T-helper 2 cell treated with Interferon-gamma antibody and Interleukin-4, amounts not matched to agents 5 μg/mL and 100 μg/mL, for 36 hours (primary cell): ENCODE data around the gene TCP11X1.
"Not testable (repeated sequence)": the region's sequence is repeated elsewhere in the genome, so short reads cannot be mapped to it uniquely, and the experiment has no call there.

Source experiments
- DNase-seq: peaks from one replicate; pipeline ENCODE4 v3.0.0; 2021; ENCODE audit warnings: low spot score
- H3K27ac Mint-ChIP-seq: one replicate; pipeline ENCODE4 v1.8.0; 2021; ENCODE audit warnings: mild to moderate bottlenecking, mixed read lengths
- H3K27me3 Mint-ChIP-seq: one replicate; pipeline ENCODE4 v1.8.0; 2021; ENCODE audit warnings: low read depth, mixed read lengths
- H3K36me3 Mint-ChIP-seq: one replicate; pipeline ENCODE4 v1.8.0; 2021; ENCODE audit warnings: low read depth, mixed read lengths
- H3K4me1 Mint-ChIP-seq: one replicate; pipeline ENCODE4 v1.8.0; 2021; ENCODE audit warnings: low read depth, mixed read lengths
- H3K4me3 Mint-ChIP-seq: one replicate; pipeline ENCODE4 v1.8.0; 2022; ENCODE audit warnings: mild to moderate bottlenecking, moderate library complexity, mixed read lengths
- H3K9me3 Mint-ChIP-seq: one replicate; pipeline ENCODE4 v1.8.0; 2021; ENCODE audit warnings: mixed read lengths

TCP11X1 gene

GRCh38 chrX:102214986-102215385, at the start of gene TCP11X1:
TCP11X1 (plus strand) TSS chrX:102215301.
- not testable (repeated sequence) for H3K4me3 Mint-ChIP-seq, H3K36me3 Mint-ChIP-seq, H3K27ac Mint-ChIP-seq, H3K27me3 Mint-ChIP-seq, H3K9me3 Mint-ChIP-seq, H3K4me1 Mint-ChIP-seq, DNase-seq

DNA sequence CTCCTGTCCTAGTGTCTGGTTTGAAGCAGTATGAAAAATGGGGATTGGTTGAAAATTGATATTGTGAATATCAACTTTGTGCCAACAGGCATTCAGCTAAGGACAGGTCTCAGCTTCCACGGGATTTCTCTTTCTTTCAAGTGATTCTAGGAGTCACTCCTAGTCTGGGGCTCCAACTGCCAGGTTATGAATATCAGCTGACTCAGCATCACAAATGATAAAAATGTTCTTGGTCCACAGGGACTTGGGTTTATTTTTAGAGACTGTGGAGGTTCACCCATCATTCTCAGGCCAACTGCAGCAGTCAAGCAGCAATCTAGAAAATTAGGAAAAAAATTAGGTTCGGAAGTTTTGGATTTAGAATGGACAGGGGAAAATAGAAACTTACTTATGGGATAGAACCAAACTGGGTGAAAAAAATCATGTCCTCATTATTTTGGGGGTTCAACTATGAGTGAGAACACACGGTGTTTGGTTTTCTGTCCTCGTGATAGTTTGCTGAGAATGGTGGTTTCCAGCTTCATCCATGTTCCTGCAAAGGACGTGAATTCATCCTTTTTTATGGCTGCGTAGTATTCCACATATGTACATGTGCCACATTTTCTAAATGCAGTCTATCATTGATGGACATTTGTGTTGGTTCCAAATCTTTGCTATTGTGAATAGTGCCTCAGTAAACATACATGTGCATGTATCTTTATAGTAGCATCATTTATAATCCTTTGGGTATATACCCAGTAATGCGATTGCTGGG, 29.0 kb upstream of the TCP11X1 start:
- Mint-ChIP-seq H3K4me3 (no peak overlapping the region), H3K9me3 (no peaks in the 10 kb centered on the region), H3K4me1 (no peaks in the 10 kb centered on the region), H3K27ac (no peak overlapping the region), H3K36me3 (no peaks in the 10 kb centered on the region), H3K27me3 (no peaks in the 10 kb centered on the region)
- DNase-seq: no peak

GRCh38 chrX:102207940-102208339, 7.2 kb upstream of the TCP11X1 start:
- not testable (repeated sequence) for H3K27ac Mint-ChIP-seq, H3K27me3 Mint-ChIP-seq, H3K4me1 Mint-ChIP-seq, H3K4me3 Mint-ChIP-seq, DNase-seq, H3K36me3 Mint-ChIP-seq, H3K9me3 Mint-ChIP-seq

- H3K27me3 Mint-ChIP-seq, H3K4me3 Mint-ChIP-seq, H3K27ac Mint-ChIP-seq, H3K4me1 Mint-ChIP-seq, H3K9me3 Mint-ChIP-seq, H3K36me3 Mint-ChIP-seq, DNase-seq: not testable (repeated sequence)
Observed at GRCh38 chrX:102216497-102216896, 1.4 kb downstream of the TCP11X1 start.

- H3K4me3 Mint-ChIP-seq, H3K27me3 Mint-ChIP-seq: not testable (repeated sequence)
Observed at GRCh38 chrX:102235678-102236077, 20.6 kb downstream of the TCP11X1 start.

GRCh38 chrX:102240265-102240664, 25.2 kb downstream of the TCP11X1 start:
- not testable (repeated sequence) for H3K27me3 Mint-ChIP-seq, H3K9me3 Mint-ChIP-seq, H3K36me3 Mint-ChIP-seq, H3K27ac Mint-ChIP-seq, DNase-seq, H3K4me3 Mint-ChIP-seq, H3K4me1 Mint-ChIP-seq

More at GRCh38 chrX:102235678-102236077, 20.6 kb downstream of the TCP11X1 start:
- H3K36me3 Mint-ChIP-seq, H3K9me3 Mint-ChIP-seq, DNase-seq, H3K27ac Mint-ChIP-seq, H3K4me1 Mint-ChIP-seq: not testable (repeated sequence)

- H3K27me3 Mint-ChIP-seq: not testable (repeated sequence)
Observed at GRCh38 chrX:102246893-102247292, 31.8 kb downstream of the TCP11X1 start, which contains the start of gene NXF2. NXF2 (plus strand) TSS chrX:102247167; CDS start chrX:102307079, 59,912 bp downstream.

DNA sequence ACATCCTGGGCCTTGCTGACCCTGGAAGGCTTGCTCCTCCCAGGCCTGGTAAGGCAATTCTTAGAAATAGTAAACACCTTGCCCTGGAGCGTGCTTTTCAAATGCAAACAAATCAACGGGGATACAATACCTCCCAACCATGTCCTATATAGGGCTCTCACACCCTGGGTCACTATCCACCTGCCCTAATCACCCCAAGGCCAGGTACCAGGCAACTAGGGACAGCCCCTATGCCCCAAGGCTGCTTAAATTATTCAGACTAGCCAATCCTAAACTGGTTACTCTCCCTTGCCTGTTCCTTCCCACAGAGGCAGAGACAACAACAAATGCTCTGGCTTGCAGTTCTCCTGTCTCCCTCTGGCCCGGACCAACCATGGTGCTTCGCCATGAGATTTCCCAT, 57.1 kb downstream of the TCP11X1 start:
- not testable (repeated sequence) for H3K4me1 Mint-ChIP-seq, H3K4me3 Mint-ChIP-seq, DNase-seq, H3K27me3 Mint-ChIP-seq, H3K27ac Mint-ChIP-seq, H3K9me3 Mint-ChIP-seq, H3K36me3 Mint-ChIP-seq

More at GRCh38 chrX:102246893-102247292, 31.8 kb downstream of the TCP11X1 start, which contains the start of gene NXF2:
- DNase-seq, H3K9me3 Mint-ChIP-seq, H3K4me1 Mint-ChIP-seq, H3K27ac Mint-ChIP-seq, H3K36me3 Mint-ChIP-seq, H3K4me3 Mint-ChIP-seq: not testable (repeated sequence)
